ENCODE measurements around the gene MPPED2.

MPPED2 gene

DNA sequence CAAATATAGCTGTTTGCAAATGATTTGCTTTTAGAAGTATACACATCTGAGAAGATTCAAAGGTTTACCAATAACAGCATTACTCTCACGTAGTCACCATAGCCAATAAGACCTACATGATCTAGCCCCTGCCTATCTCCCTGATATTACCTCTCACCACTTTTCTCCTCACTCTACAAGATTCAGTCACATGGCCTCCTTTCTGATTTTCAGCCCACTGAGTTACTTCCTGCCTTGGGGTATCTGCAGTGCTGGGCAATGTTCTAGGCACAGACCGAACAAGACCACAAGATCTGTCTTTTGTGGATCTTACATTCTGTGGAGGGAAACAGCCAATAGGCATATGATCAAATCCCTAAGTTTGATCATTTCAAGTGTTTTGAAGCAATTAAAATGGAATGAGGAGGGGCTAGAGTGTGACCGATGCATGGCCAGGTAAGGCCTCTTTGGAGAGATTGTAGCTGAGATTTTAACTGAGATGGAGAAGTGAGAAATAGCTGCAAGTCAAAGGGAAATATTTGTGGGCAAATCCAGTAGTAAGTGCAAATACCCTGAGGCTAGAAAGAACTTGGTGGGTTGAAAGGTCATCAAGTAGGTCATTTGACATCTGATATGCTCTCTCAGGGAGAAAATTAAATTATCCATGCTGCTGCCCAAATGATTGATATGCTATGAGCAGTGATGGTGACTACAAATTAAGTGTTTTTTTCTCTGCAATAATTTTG is 220.2 kb downstream of the MPPED2 start:
- H3K4me1 ChIP-seq (ENCODE audit: insufficient read depth, low read length) = no peaks in the 10 kb centered on the region
- H3K27me3 ChIP-seq (ENCODE audit: insufficient read depth, low read length, poor library complexity) = no peaks in the 10 kb centered on the region
- H3K79me2 ChIP-seq (ENCODE audit: insufficient read depth, low read length) = no peaks in the 10 kb centered on the region
- no peaks in the 10 kb centered on the region for H3K9me3 ChIP-seq (ENCODE audit: insufficient read depth, low read length, severe bottlenecking)
- DNase-seq (no peak), ATAC-seq (ENCODE audit: insufficient read depth, low read depth) (no peak)
- no peak overlapping the region for H3K4me3 ChIP-seq (ENCODE audit: low read depth in 1 of 2, low read length in 2 of 2)
- no peaks in the 10 kb centered on the region for H3K36me3 ChIP-seq (ENCODE audit: insufficient read depth, low read length)
- TF ChIP-seq, protein P1, sequence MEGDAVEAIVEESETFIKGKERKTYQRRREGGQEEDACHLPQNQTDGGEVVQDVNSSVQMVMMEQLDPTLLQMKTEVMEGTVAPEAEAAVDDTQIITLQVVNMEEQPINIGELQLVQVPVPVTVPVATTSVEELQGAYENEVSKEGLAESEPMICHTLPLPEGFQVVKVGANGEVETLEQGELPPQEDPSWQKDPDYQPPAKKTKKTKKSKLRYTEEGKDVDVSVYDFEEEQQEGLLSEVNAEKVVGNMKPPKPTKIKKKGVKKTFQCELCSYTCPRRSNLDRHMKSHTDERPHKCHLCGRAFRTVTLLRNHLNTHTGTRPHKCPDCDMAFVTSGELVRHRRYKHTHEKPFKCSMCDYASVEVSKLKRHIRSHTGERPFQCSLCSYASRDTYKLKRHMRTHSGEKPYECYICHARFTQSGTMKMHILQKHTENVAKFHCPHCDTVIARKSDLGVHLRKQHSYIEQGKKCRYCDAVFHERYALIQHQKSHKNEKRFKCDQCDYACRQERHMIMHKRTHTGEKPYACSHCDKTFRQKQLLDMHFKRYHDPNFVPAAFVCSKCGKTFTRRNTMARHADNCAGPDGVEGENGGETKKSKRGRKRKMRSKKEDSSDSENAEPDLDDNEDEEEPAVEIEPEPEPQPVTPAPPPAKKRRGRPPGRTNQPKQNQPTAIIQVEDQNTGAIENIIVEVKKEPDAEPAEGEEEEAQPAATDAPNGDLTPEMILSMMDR (IDR thresholded peaks at IDR 0.05; ENCODE audit: borderline replicate concordance, extremely low read depth, low read length, poor library complexity, severe bottlenecking) = no peak
- no peak for TF ChIP-seq EZH2 (IDR thresholded peaks at IDR 0.05; ENCODE audit: borderline replicate concordance, low read depth, low read length, severe bottlenecking)
- no peak overlapping the region for H3K27ac ChIP-seq (ENCODE audit: low read length)
- no peak overlapping the region for H3K4me2 ChIP-seq (ENCODE audit: insufficient read depth, low read length)
- H3K9ac ChIP-seq (ENCODE audit: low read depth, low read length) = no peak overlapping the region
- H4K20me1 ChIP-seq (ENCODE audit: insufficient read depth, low read length) = no peaks in the 10 kb centered on the region
- H2AFZ ChIP-seq (ENCODE audit: low read depth, low read length) = no peak overlapping the region

DNA sequence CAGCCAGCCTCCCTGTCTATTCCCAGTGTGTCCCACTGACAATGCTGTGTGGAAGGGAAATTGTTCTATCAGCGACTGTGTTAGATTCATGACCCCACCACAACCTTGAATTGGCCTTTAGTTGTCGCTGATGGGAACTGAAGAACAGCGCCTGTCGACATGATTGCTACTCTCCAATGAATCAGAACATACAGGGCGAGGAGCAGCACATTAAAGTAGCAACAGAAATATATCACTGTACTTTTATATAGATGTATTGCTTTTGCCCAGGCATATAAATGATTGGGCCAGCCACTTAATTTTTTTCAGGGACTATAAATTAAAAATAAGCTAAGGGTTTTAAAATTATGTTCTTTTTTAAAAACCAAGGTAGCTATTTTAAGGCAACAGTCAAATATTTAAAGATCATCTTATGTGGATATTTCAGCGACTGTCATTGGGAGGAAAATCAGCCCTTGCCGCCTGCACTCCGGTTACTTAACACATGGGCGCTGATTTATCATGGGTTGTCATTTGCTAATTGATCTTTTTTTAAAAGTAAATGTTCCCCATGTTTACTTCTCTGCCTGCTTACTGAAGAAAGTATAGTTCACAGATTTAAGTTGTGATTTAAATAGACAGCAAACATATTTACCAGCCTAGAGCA is 221.2 kb downstream of the MPPED2 start:
- H3K9me3 ChIP-seq (ENCODE audit: insufficient read depth, low read length, severe bottlenecking) = no peaks in the 10 kb centered on the region
- H3K4me1 ChIP-seq (ENCODE audit: insufficient read depth, low read length) = no peaks in the 10 kb centered on the region
- ATAC-seq (ENCODE audit: insufficient read depth, low read depth) (no peak), DNase-seq (no peak)
- H3K27ac ChIP-seq (ENCODE audit: low read length) = no peak overlapping the region
- no peak overlapping the region for H3K4me2 ChIP-seq (ENCODE audit: insufficient read depth, low read length)
- H3K9ac ChIP-seq (ENCODE audit: low read depth, low read length) = no peak overlapping the region
- no peaks in the 10 kb centered on the region for H3K79me2 ChIP-seq (ENCODE audit: insufficient read depth, low read length)
- H2AFZ ChIP-seq (ENCODE audit: low read depth, low read length) = no peak overlapping the region
- no peak overlapping the region for H3K4me3 ChIP-seq (ENCODE audit: low read depth in 1 of 2, low read length in 2 of 2)
- H3K36me3 ChIP-seq (ENCODE audit: insufficient read depth, low read length) = no peaks in the 10 kb centered on the region
- no peaks in the 10 kb centered on the region for H4K20me1 ChIP-seq (ENCODE audit: insufficient read depth, low read length)
- H3K27me3 ChIP-seq (ENCODE audit: insufficient read depth, low read length, poor library complexity) = no peaks in the 10 kb centered on the region
- TF ChIP-seq, protein P1 (IDR thresholded peaks at IDR 0.05; ENCODE audit: borderline replicate concordance, extremely low read depth, low read length, poor library complexity, severe bottlenecking) = no peak
- TF ChIP-seq EZH2 (IDR thresholded peaks at IDR 0.05; ENCODE audit: borderline replicate concordance, low read depth, low read length, severe bottlenecking) = no peak

DNA sequence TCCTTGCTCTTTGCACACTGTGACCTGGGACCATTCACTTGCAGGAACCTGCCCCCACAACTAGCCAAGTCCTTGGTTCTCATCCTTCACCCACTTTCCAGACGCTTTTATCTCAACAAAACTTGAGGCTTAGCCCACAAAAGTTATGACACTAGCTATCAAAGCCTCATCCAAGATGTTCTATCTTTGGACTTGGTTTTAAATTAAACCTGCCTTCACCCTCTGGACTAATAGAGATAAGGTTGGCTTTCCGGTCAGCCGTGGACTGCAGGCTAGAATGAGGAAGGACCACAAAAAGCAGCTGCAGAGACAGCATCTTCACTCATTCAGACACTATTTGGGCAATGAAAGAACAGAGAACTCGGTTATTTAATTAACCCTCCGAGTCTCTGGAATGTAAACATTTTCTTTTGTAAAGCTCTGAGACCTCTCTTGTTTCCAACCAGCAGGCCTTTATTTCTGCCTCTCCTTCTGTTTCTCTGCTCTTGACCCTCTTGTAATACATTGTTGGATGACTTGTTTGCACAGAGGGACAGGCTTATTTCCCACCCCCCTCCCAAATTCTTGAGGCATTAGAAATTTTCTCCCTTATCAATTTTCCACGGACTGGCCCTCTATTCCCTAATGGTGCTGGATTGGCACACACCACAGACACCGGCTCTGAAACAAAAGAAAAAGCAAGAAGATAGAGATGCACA is 221.9 kb downstream of the MPPED2 start:
- ATAC-seq (ENCODE audit: insufficient read depth, low read depth) (no peak), DNase-seq (no peak)
- no peak overlapping the region for H3K9ac ChIP-seq (ENCODE audit: low read depth, low read length)
- no peak overlapping the region for H3K27ac ChIP-seq (ENCODE audit: low read length)
- H3K9me3 ChIP-seq (ENCODE audit: insufficient read depth, low read length, severe bottlenecking) = no peaks in the 10 kb centered on the region
- no peaks in the 10 kb centered on the region for H3K27me3 ChIP-seq (ENCODE audit: insufficient read depth, low read length, poor library complexity)
- TF ChIP-seq, protein P1 (IDR thresholded peaks at IDR 0.05; ENCODE audit: borderline replicate concordance, extremely low read depth, low read length, poor library complexity, severe bottlenecking) = no peak
- TF ChIP-seq EZH2 (IDR thresholded peaks at IDR 0.05; ENCODE audit: borderline replicate concordance, low read depth, low read length, severe bottlenecking) = no peak
- H3K36me3 ChIP-seq (ENCODE audit: insufficient read depth, low read length) = no peaks in the 10 kb centered on the region
- H3K4me2 ChIP-seq (ENCODE audit: insufficient read depth, low read length) = no peak overlapping the region
- no peak overlapping the region for H3K4me3 ChIP-seq (ENCODE audit: low read depth in 1 of 2, low read length in 2 of 2)
- H3K79me2 ChIP-seq (ENCODE audit: insufficient read depth, low read length) = no peaks in the 10 kb centered on the region
- no peak overlapping the region for H2AFZ ChIP-seq (ENCODE audit: low read depth, low read length)
- no peaks in the 10 kb centered on the region for H3K4me1 ChIP-seq (ENCODE audit: insufficient read depth, low read length)
- no peaks in the 10 kb centered on the region for H4K20me1 ChIP-seq (ENCODE audit: insufficient read depth, low read length)

Data from DND-41 (cell line).